OCI-LY3 (cell line): ENCODE results near the gene MTA1.

ENCODE experiments used
- H2AFZ ChIP-seq: fragments of 200-600, 300-600 bp; shearing (Covaris generic); 2 replicates; pipeline ENCODE4 v1.6.0; 2014; ENCODE audit warnings: antibody characterized with exemption, low read depth, low read length
- H3K27ac ChIP-seq: fragments of 200-600, 300-600 bp; sonication (generic); 2 replicates; pipeline ENCODE4 v1.5.1; 2014; ENCODE audit warnings: mild to moderate bottlenecking, low read length, moderate library complexity, mixed read lengths
- H3K27me3 ChIP-seq: fragments of 200-600, 300-600 bp; sonication (generic); 2 replicates; pipeline ENCODE4 v1.6.1; 2014; ENCODE audit warnings: low read depth, low read length, mixed read lengths
- H3K36me3 ChIP-seq: fragments of 200-600, 300-600 bp; sonication (generic); replicated peaks from 2 replicates; pipeline ENCODE3; 2014; ENCODE audit warnings: low read depth, low read length, mixed read lengths
- H3K4me1 ChIP-seq: fragments of 300-600, 200-600 bp; sonication (generic); 2 replicates; pipeline ENCODE4 v1.6.1; 2014; ENCODE audit warnings: low read length, mixed read lengths
- H3K4me2 ChIP-seq: fragments of 200-600, 300-600 bp; sonication (generic); 2 replicates; pipeline ENCODE4 v1.6.1; 2014; ENCODE audit warnings: low read length, mixed read lengths
- H3K4me3 ChIP-seq: fragments of 300-600, 200-600 bp; sonication (generic); 2 replicates; pipeline ENCODE4 v1.5.1; 2014; ENCODE audit warnings: antibody characterized with exemption, mild to moderate bottlenecking, low read length, moderate library complexity
- H3K79me2 ChIP-seq: fragments of 300-600, 200-600 bp; shearing (Covaris generic); 2 replicates; pipeline ENCODE4 v1.6.1; 2014; ENCODE audit warnings: mild to moderate bottlenecking, low read length, mixed read lengths
- H3K9ac ChIP-seq: fragments of 300-600, 200-600 bp; shearing (Covaris generic); 2 replicates; pipeline ENCODE4 v1.6.0; 2014; ENCODE audit warnings: mild to moderate bottlenecking, low read length, moderate library complexity
- H3K9me3 ChIP-seq: fragments of 200-600, 300-600 bp; shearing (Covaris generic); 2 replicates; pipeline ENCODE4 v1.6.1; 2014; ENCODE audit warnings: low read length, mixed read lengths; ENCODE audit not compliant: insufficient read depth
- H4K20me1 ChIP-seq: fragments of 200-600, 300-600 bp; sonication (generic); 2 replicates; pipeline ENCODE4 v1.6.1; 2016; ENCODE audit warnings: low read length, mixed read lengths; ENCODE audit not compliant: insufficient read depth
- CTCF ChIP-seq: fragments of 200-600, 300-600 bp; sonication (generic); IDR thresholded peaks from 2 replicates; pipeline ENCODE4 v1.5.1; 2014; ENCODE audit warnings: antibody characterized with exemption, low read length, low read depth
- EZH2phosphoT487 ChIP-seq: fragments of 200-600 bp; shearing (Covaris generic); IDR thresholded peaks from 2 replicates; pipeline ENCODE4 v1.6.1; 2018; ENCODE audit warnings: antibody characterized with exemption, mixed run types, low read depth

The MTA1 gene

GRCh38 chr14:105450123-105450505 is 30.5 kb downstream of the MTA1 start:
- Histone ChIP-seq H3K4me3 (no peak overlapping the region), H3K27ac (no peak overlapping the region), H4K20me1 (0 out of 2 replicates have a peak, but pooled peaks cover 15% of the 10 kb centered on the region), H3K4me1 (no peaks in the 10 kb centered on the region), H3K9me3 (no peaks in the 10 kb centered on the region), H3K36me3 (peaks cover 24% of the 10 kb centered on the region), H3K4me2 (no peak overlapping the region), H3K9ac (no peak overlapping the region), H3K27me3 (no peaks in the 10 kb centered on the region), H2AFZ (no peak overlapping the region), H3K79me2 (peaks cover 19% of the 10 kb centered on the region; the same call in 1 of the 2 replicates)
- no peak for TF ChIP-seq EZH2phosphoT487
- TF ChIP-seq CTCF: no peak

GRCh38 chr14:105450864-105451720 is 31.5 kb downstream of the MTA1 start:
- no peaks in the 10 kb centered on the region for H3K9me3 ChIP-seq
- H3K27me3 ChIP-seq: no peaks in the 10 kb centered on the region
- H4K20me1 ChIP-seq: 0 out of 2 replicates have a peak, but pooled peaks cover 15% of the 10 kb centered on the region
- H3K9ac ChIP-seq: no peak overlapping the region
- H3K36me3 ChIP-seq: peaks cover 30% of the 10 kb centered on the region
- no peak overlapping the region for H3K4me2 ChIP-seq
- peaks cover 15% of the 10 kb centered on the region; the same call in 1 of the 2 replicates for H3K79me2 ChIP-seq
- no peak overlapping the region for H2AFZ ChIP-seq
- TF ChIP-seq EZH2phosphoT487 (no peak), CTCF (no peak)
- H3K4me1 ChIP-seq: no peaks in the 10 kb centered on the region
- H3K27ac ChIP-seq: no peak overlapping the region
- H3K4me3 ChIP-seq: no peak overlapping the region

GRCh38 chr14:105452963-105453362 is 33.3 kb downstream of the MTA1 start:
- H3K4me1 ChIP-seq: no peaks in the 10 kb centered on the region
- H3K79me2 ChIP-seq: no peaks in the 10 kb centered on the region; the same call in 1 of the 2 replicates
- H3K9ac ChIP-seq: no peak overlapping the region
- H2AFZ ChIP-seq: no peak overlapping the region
- no peaks in the 10 kb centered on the region for H3K27me3 ChIP-seq
- no peak overlapping the region for H3K4me3 ChIP-seq
- H3K27ac ChIP-seq: no peak overlapping the region
- peaks cover 26% of the 10 kb centered on the region for H3K36me3 ChIP-seq
- H3K4me2 ChIP-seq: no peak overlapping the region
- no peak for TF ChIP-seq CTCF
- TF ChIP-seq EZH2phosphoT487: no peak
- H3K9me3 ChIP-seq: no peaks in the 10 kb centered on the region
- H4K20me1 ChIP-seq: 0 out of 2 replicates have a peak, but pooled peaks cover 14% of the 10 kb centered on the region

GRCh38 chr14:105453847-105454246 is 34.2 kb downstream of the MTA1 start:
- peaks cover 30% of the 10 kb centered on the region for H3K36me3 ChIP-seq
- TF ChIP-seq EZH2phosphoT487 (no peak), CTCF (no peak)
- H3K9me3 ChIP-seq: no peaks in the 10 kb centered on the region
- H3K4me3 ChIP-seq: no peak overlapping the region
- no peaks in the 10 kb centered on the region; the same call in 1 of the 2 replicates for H3K79me2 ChIP-seq
- H3K4me2 ChIP-seq: no peak overlapping the region
- H3K9ac ChIP-seq: no peak overlapping the region
- no peaks in the 10 kb centered on the region for H3K4me1 ChIP-seq
- no peaks in the 10 kb centered on the region for H3K27me3 ChIP-seq
- H2AFZ ChIP-seq: no peak overlapping the region
- no peak overlapping the region for H3K27ac ChIP-seq
- H4K20me1 ChIP-seq: 0 out of 2 replicates have a peak, but pooled peaks cover 6% of the 10 kb centered on the region
